SU-DHL-6 (cell line): ENCODE results near the gene TIMM21.

Source experiments
- EZH2phosphoT487 ChIP-seq: fragments of 200-600 bp; sonication (generic), shearing (Covaris generic); conservative IDR thresholded peaks from 2 replicates; pipeline ENCODE4 v1.6.1; 2018; ENCODE audit warnings: mild to moderate bottlenecking, antibody characterized with exemption, low read length, moderate library complexity, mixed read lengths
- TF ChIP-seq, protein P1 (sequence below): fragments of 200-600 bp; sonication (generic); IDR thresholded peaks from one replicate; pipeline ENCODE4 v1.5.1; 2017; ENCODE audit warnings: antibody characterized with exemption, mild to moderate bottlenecking, low read length, moderate library complexity; ENCODE audit not compliant: insufficient read depth, poor library complexity, severe bottlenecking

DNA sequence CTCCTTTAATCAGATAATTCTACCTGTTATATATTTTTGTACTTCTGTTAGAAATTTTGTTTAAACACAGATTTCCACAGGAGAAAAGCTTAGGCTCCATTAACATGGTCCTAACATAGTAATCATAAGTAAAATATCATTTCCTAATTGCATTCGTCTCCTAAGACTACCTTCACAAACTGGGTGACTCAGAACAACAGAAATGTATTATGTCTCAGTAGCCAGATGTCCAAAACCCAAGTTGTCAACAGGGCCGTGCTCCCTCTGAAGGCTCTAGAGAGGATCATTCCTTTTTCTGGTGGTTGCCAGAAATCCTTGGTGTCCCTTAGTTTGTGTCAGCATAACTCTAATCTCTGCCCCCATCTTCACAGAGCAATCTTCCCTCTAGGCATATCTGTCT is 6.1 kb upstream of the TIMM21 start:
- TF ChIP-seq, protein P1, sequence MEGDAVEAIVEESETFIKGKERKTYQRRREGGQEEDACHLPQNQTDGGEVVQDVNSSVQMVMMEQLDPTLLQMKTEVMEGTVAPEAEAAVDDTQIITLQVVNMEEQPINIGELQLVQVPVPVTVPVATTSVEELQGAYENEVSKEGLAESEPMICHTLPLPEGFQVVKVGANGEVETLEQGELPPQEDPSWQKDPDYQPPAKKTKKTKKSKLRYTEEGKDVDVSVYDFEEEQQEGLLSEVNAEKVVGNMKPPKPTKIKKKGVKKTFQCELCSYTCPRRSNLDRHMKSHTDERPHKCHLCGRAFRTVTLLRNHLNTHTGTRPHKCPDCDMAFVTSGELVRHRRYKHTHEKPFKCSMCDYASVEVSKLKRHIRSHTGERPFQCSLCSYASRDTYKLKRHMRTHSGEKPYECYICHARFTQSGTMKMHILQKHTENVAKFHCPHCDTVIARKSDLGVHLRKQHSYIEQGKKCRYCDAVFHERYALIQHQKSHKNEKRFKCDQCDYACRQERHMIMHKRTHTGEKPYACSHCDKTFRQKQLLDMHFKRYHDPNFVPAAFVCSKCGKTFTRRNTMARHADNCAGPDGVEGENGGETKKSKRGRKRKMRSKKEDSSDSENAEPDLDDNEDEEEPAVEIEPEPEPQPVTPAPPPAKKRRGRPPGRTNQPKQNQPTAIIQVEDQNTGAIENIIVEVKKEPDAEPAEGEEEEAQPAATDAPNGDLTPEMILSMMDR = no peak
- TF ChIP-seq EZH2phosphoT487 = no peak
